HG03108 (cell line): ENCODE results near the gene BEST3.
"Not testable (repeated sequence)": the region's sequence is repeated elsewhere in the genome, so short reads cannot be mapped to it uniquely, and the experiment has no call there.

Experiments
- ATAC-seq: cut with Tn5 transposase; IDR thresholded peaks from one replicate; pipeline ENCODE4 v1.9.1; 2021; ENCODE audit warnings: moderate library complexity; ENCODE audit not compliant: unreplicated experiment

The BEST3 gene

GRCh38 chr12:69688471-69689427 is 10.4 kb downstream of the BEST3 start:
- ATAC-seq, result no peak

- ATAC-seq, result no peak
Measured at GRCh38 chr12:69688021-69688420, 11.1 kb downstream of the BEST3 start.

GRCh38 chr12:69687390-69687789 is 11.7 kb downstream of the BEST3 start:
- ATAC-seq, result no peak

GRCh38 chr12:69686731-69687130 is 12.4 kb downstream of the BEST3 start:
- peak; percentile 62 for ATAC-seq

- ATAC-seq, result peak; percentile 40
Measured at GRCh38 chr12:69685810-69686209, 13.3 kb downstream of the BEST3 start.

- ATAC-seq, result no peak
Measured at GRCh38 chr12:69684466-69684865, 14.6 kb downstream of the BEST3 start.

- ATAC-seq, result no peak
Measured at GRCh38 chr12:69682110-69682755, 16.9 kb downstream of the BEST3 start.

GRCh38 chr12:69679119-69679518 is 20.0 kb downstream of the BEST3 start:
- no peak for ATAC-seq

- no peak for ATAC-seq
Measured at GRCh38 chr12:69676257-69677012, 22.7 kb downstream of the BEST3 start.

GRCh38 chr12:69672195-69672594 is 26.9 kb downstream of the BEST3 start:
- ATAC-seq, result no peak

GRCh38 chr12:69671597-69671996 is 27.5 kb downstream of the BEST3 start:
- no peak for ATAC-seq

GRCh38 chr12:69666798-69667197 is 32.3 kb downstream of the BEST3 start:
- ATAC-seq, result no peak

GRCh38 chr12:69664930-69665377 is 34.1 kb downstream of the BEST3 start:
- ATAC-seq, result not testable (repeated sequence)

- no peak for ATAC-seq
Measured at GRCh38 chr12:69663726-69664125, 35.4 kb downstream of the BEST3 start.

- no peak for ATAC-seq
Measured at GRCh38 chr12:69662764-69663163, 36.3 kb downstream of the BEST3 start.

GRCh38 chr12:69661386-69661785 is 37.7 kb downstream of the BEST3 start:
- no peak for ATAC-seq

- ATAC-seq, result no peak
Measured at GRCh38 chr12:69660164-69660863, 38.8 kb downstream of the BEST3 start.

GRCh38 chr12:69658203-69658602 is 40.9 kb downstream of the BEST3 start:
- ATAC-seq, result no peak

GRCh38 chr12:69657376-69658137 is 41.5 kb downstream of the BEST3 start:
- no peak for ATAC-seq
